HG02798 (cell line): Measurements from ENCODE around the gene KPNA5.

ENCODE experiments used
- ATAC-seq: cut with Tn5 transposase; IDR thresholded peaks from one replicate; pipeline ENCODE4 v1.9.1; 2021; ENCODE audit warnings: mild to moderate bottlenecking; ENCODE audit not compliant: unreplicated experiment, poor library complexity

The KPNA5 gene

GRCh38 chr6:116773886-116774285 lies 92.9 kb downstream of the KPNA5 start:
- ATAC-seq, result no peak

DNA sequence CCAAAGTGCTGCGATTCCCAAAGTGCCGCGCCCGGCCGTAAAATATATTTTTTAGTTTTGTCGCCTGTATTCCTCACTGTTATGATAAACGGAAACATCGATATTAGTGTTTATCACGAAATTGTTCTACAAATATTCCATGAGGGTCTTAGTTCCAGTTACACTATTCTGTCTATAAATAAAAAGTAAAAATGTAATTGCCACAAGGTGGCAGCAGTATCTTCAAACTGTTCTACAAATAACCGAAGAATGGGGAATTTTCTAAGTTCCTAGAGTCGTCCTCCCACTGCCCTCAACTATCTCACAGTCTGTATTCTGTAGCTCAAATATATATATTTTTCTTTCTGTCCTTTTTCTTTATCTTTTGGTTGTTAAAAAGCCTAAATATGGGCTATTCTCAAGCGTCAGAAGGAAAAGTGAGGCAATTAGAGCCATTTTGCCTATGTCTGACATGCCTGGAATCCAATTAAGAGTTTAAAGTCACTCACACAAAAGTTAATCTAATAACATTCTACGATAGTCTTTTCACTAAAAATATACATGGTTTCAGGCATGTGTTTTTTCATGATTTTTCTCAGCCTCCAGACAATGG lies 98.7 kb downstream of the KPNA5 start:
- ATAC-seq, result peak; percentile 72

DNA sequence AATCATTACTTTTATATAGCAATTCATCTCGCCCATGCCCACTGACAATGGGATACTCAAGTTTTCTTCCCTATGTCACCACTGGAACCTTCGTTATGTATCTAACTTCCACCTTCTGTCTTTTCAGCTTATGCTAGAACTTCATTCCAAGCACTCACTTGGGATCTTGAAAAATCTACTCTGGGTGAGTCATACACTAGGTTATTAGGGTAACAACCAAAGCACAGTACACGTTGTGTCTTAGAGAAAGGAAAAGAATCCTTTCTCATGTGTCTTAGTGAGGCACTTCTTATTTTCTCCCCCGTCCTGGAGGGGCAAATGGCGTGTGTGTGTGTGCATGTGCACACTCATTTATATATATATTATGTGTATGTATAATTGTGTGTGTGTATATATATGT lies 102.8 kb downstream of the KPNA5 start:
- ATAC-seq, result no peak
